Fibroblast of lung (primary cell): ENCODE results near the gene C12orf43. TPM values are rescaled to one million over a fixed set of nuclear protein-coding genes. Genes with fewer than 3 reads are reported as not detected.

Experiments
- DNase-seq, 2 donors: peaks; one replicate each; pipeline versions ENCODE4 v3.0.0 to v3.0.0-alpha.2; 2010; ENCODE audit warnings: low read depth in 2 of 2
- H2AFZ ChIP-seq: 2 replicates; pipeline ENCODE4 v1.5.1; 2012; ENCODE audit warnings: low read length, control low read depth, inconsistent platforms
- H3K27ac ChIP-seq: 2 replicates; pipeline ENCODE4 v1.5.1; 2011; ENCODE audit warnings: low read length, control low read depth; ENCODE audit not compliant: insufficient read depth
- H3K27me3 ChIP-seq: 2 replicates; pipeline ENCODE4 v1.5.1; 2011; ENCODE audit warnings: mild to moderate bottlenecking, low read length; ENCODE audit not compliant: control insufficient read depth, insufficient read depth
- H3K36me3 ChIP-seq: 2 replicates; pipeline ENCODE4 v1.5.1; 2011; ENCODE audit warnings: low read length; ENCODE audit not compliant: control insufficient read depth, insufficient read depth
- H3K4me1 ChIP-seq: 2 replicates; pipeline ENCODE4 v1.5.1; 2011; ENCODE audit warnings: low read length; ENCODE audit not compliant: control insufficient read depth, insufficient read depth; ENCODE audit errors: extremely low read depth
- H3K4me2 ChIP-seq: 2 replicates; pipeline ENCODE4 v1.5.1; 2011; ENCODE audit warnings: low read length, control low read depth; ENCODE audit not compliant: insufficient read depth; ENCODE audit errors: extremely low read depth
- H3K4me3 ChIP-seq, 4 experiments: fragments of 200-600 bp in 1 of 4; sonication (generic) in 1 of 4; replicated peaks in 1 of 4; 2 replicates each; pipeline ENCODE4 v1.5.1; 2011 to 2016; ENCODE audit warnings: low read length in 4 of 4, low read depth in 3 of 4, mild to moderate bottlenecking in 3 of 4, control low read depth in 2 of 4, inconsistent platforms in 1 of 4, mixed read lengths in 1 of 4; ENCODE audit not compliant: insufficient read depth in 1 of 4; ENCODE audit errors: control extremely low read depth in 1 of 4
- H3K79me2 ChIP-seq: 2 replicates; pipeline ENCODE4 v1.5.1; 2012; ENCODE audit warnings: mild to moderate bottlenecking, low read length, inconsistent platforms; ENCODE audit not compliant: control insufficient read depth, insufficient read depth
- H3K9ac ChIP-seq: 2 replicates; pipeline ENCODE4 v1.5.1; 2011; ENCODE audit warnings: mild to moderate bottlenecking, low read length, control low read depth; ENCODE audit not compliant: insufficient read depth
- H3K9me3 ChIP-seq: 2 replicates; pipeline ENCODE4 v1.5.1; 2012; ENCODE audit warnings: low read depth, low read length; ENCODE audit not compliant: control insufficient read depth, insufficient read depth
- H4K20me1 ChIP-seq: 2 replicates; pipeline ENCODE4 v1.5.1; 2011; ENCODE audit warnings: low read length; ENCODE audit not compliant: control insufficient read depth, insufficient read depth; ENCODE audit errors: extremely low read depth
- EZH2 ChIP-seq: IDR thresholded peaks from 2 replicates; pipeline ENCODE4 v1.5.1; 2012; ENCODE audit warnings: low read length, control low read depth, mild to moderate bottlenecking; ENCODE audit errors: missing control alignments
- polyA plus RNA-seq, 2 donors: library from polyadenylated mRNA; depleted of rRNA in 1 of 2; stranded (reverse) in 1 of 2; unstranded in 1 of 2; fragments of >200 nt; gene quantifications; 2 replicates each; pipeline ENCODE4 v1.2.1, GENCODE V29; 2011 to 2012; ENCODE audit warnings: missing spikeins in 1 of 2
- total RNA-seq: library from RNA; depleted of rRNA; stranded (reverse); fragments of >200 nt; gene quantifications from 2 replicates; pipeline ENCODE4 v1.2.1, GENCODE V29; 2014
- TF ChIP-seq, protein P1 (sequence below), 2 donors: IDR thresholded peaks in 1 of 2; conservative IDR thresholded peaks in 1 of 2; 1 replicate in 1 of 2; 2 replicates in 1 of 2; pipeline ENCODE4 v1.5.1; 2011 to 2012; ENCODE audit warnings: low read length in 2 of 2, control low read depth in 1 of 2, inconsistent platforms in 1 of 2, low read depth in 1 of 2, mild to moderate bottlenecking in 1 of 2

Gene C12orf43
- total and polyA plus RNA-seq, 2 donors (not counting 1 experiment from before 2014, with no cell fraction given) = 11.4 to 14.7 TPM

DNA sequence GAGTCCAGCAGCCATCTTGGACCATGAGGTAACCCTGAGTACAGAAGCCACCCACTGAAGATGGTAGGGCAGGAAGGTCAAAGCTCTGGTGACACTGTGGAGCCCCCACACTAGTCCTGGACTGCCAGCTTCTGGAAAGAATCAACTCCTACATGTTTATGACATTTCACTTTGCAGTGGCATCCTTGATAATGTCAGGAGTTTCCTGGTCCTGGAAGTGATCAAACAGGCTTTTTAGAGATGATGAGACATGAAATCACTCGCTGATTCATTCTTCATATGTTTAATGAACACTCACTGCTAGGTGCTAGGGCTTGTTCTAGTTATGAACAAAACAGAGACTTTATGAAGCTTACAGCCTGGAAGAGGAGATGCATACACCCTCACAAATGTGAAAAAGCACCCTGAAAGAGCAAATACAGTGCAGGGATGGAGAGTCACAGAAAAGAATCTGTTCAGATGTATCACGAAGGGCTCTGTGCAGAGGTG is 53.7 kb downstream of the C12orf43 start:
- no peak overlapping the region for H3K27ac ChIP-seq
- no peaks in the 10 kb centered on the region for H3K27me3 ChIP-seq
- no peaks in the 10 kb centered on the region for H3K4me1 ChIP-seq
- no peak for DNase-seq
- H3K9me3 ChIP-seq = no peaks in the 10 kb centered on the region
- no peaks in the 10 kb centered on the region for H3K36me3 ChIP-seq
- TF ChIP-seq, protein P1, sequence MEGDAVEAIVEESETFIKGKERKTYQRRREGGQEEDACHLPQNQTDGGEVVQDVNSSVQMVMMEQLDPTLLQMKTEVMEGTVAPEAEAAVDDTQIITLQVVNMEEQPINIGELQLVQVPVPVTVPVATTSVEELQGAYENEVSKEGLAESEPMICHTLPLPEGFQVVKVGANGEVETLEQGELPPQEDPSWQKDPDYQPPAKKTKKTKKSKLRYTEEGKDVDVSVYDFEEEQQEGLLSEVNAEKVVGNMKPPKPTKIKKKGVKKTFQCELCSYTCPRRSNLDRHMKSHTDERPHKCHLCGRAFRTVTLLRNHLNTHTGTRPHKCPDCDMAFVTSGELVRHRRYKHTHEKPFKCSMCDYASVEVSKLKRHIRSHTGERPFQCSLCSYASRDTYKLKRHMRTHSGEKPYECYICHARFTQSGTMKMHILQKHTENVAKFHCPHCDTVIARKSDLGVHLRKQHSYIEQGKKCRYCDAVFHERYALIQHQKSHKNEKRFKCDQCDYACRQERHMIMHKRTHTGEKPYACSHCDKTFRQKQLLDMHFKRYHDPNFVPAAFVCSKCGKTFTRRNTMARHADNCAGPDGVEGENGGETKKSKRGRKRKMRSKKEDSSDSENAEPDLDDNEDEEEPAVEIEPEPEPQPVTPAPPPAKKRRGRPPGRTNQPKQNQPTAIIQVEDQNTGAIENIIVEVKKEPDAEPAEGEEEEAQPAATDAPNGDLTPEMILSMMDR (conservative IDR thresholded peaks at IDR 0.05 in 1 of 2, IDR thresholded peaks at IDR 0.05 in 1 of 2; ENCODE audit: low read depth in 1 of 2, low read length in 2 of 2) = no peak
- TF ChIP-seq EZH2 = no peak
- H3K4me2 ChIP-seq = no peak overlapping the region
- H4K20me1 ChIP-seq = no peaks in the 10 kb centered on the region
- H3K79me2 ChIP-seq = no peaks in the 10 kb centered on the region
- no peak overlapping the region for H2AFZ ChIP-seq
- H3K4me3 ChIP-seq = no peak overlapping the region
- no peak overlapping the region for H3K9ac ChIP-seq

- Histone ChIP-seq H3K4me3 (no peak overlapping the region), H4K20me1 (no peaks in the 10 kb centered on the region), H3K4me1 (no peaks in the 10 kb centered on the region), H2AFZ (no peak overlapping the region), H3K36me3 (no peaks in the 10 kb centered on the region), H3K27me3 (no peaks in the 10 kb centered on the region), H3K4me2 (no peak overlapping the region), H3K9ac (no peak overlapping the region), H3K27ac (no peak overlapping the region), H3K9me3 (no peaks in the 10 kb centered on the region), H3K79me2 (no peaks in the 10 kb centered on the region)
- no peak for DNase-seq
- TF ChIP-seq, protein P1 (conservative IDR thresholded peaks at IDR 0.05 in 1 of 2, IDR thresholded peaks at IDR 0.05 in 1 of 2; ENCODE audit: low read depth in 1 of 2, low read length in 2 of 2) = no peak
- TF ChIP-seq EZH2 = no peak
These were observed 54.4 kb downstream of the C12orf43 start for GRCh38 chr12:120961604-120962531.

GRCh38 chr12:120960657-120961056 is 55.6 kb downstream of the C12orf43 start:
- H3K4me2 ChIP-seq = no peak overlapping the region
- no peak overlapping the region for H3K9ac ChIP-seq
- no peaks in the 10 kb centered on the region for H3K27me3 ChIP-seq
- H3K4me1 ChIP-seq = no peaks in the 10 kb centered on the region
- no peaks in the 10 kb centered on the region for H4K20me1 ChIP-seq
- H3K9me3 ChIP-seq = no peaks in the 10 kb centered on the region
- H3K79me2 ChIP-seq = no peaks in the 10 kb centered on the region
- DNase-seq = no peak
- no peak overlapping the region for H3K27ac ChIP-seq
- no peaks in the 10 kb centered on the region for H3K36me3 ChIP-seq
- TF ChIP-seq, protein P1 (conservative IDR thresholded peaks at IDR 0.05 in 1 of 2, IDR thresholded peaks at IDR 0.05 in 1 of 2; ENCODE audit: low read depth in 1 of 2, low read length in 2 of 2) = no peak
- no peak for TF ChIP-seq EZH2
- no peak overlapping the region for H3K4me3 ChIP-seq
- H2AFZ ChIP-seq = no peak overlapping the region
